HL-60 (cell line): ENCODE measurements around the gene GANAB.

Source experiments
- DNase-seq, 2 experiments: peaks; one replicate each; pipeline ENCODE4 v3.0.0-alpha.2; 2010 to 2020; ENCODE audit warnings: low read depth in 1 of 2, low spot score in 1 of 2
- H3K27ac ChIP-seq: fragments of 250-450 bp; sonication (Bioruptor Pico); replicated peaks from 2 replicates; pipeline ENCODE4 v1.5.1; 2020; ENCODE audit warnings: mild to moderate bottlenecking, moderate library complexity
- H3K27me3 ChIP-seq: fragments of 250-450 bp; sonication (Bioruptor Pico); 2 replicates; pipeline ENCODE4 v1.5.1; 2021; ENCODE audit warnings: mild to moderate bottlenecking, moderate library complexity; ENCODE audit not compliant: insufficient read depth, poor library complexity, severe bottlenecking
- H3K4me3 ChIP-seq: replicated peaks from 2 replicates; pipeline ENCODE4 v1.5.1; 2011; ENCODE audit warnings: mild to moderate bottlenecking, control low read depth, low read length; ENCODE audit not compliant: insufficient read depth
- CTCF ChIP-seq: IDR thresholded peaks from one replicate; pipeline ENCODE4 v1.5.1; 2011; ENCODE audit warnings: low read length, control low read depth, inconsistent platforms; ENCODE audit not compliant: insufficient read depth
- GABPA ChIP-seq: IDR thresholded peaks from 2 replicates; pipeline ENCODE4 v1.6.1; 2012; ENCODE audit warnings: low read depth
- POLR2AphosphoS5 ChIP-seq: IDR thresholded peaks from 2 replicates; pipeline ENCODE4 v1.6.1; 2012; ENCODE audit warnings: low read depth
- REST ChIP-seq: IDR thresholded peaks from 2 replicates; pipeline ENCODE4 v1.6.1; 2012; ENCODE audit warnings: low read depth; ENCODE audit not compliant: insufficient replicate concordance
- SPI1 ChIP-seq: IDR thresholded peaks from 2 replicates; pipeline ENCODE4 v1.6.1; 2012; ENCODE audit warnings: low read depth, mild to moderate bottlenecking, borderline replicate concordance

Gene GANAB

DNA sequence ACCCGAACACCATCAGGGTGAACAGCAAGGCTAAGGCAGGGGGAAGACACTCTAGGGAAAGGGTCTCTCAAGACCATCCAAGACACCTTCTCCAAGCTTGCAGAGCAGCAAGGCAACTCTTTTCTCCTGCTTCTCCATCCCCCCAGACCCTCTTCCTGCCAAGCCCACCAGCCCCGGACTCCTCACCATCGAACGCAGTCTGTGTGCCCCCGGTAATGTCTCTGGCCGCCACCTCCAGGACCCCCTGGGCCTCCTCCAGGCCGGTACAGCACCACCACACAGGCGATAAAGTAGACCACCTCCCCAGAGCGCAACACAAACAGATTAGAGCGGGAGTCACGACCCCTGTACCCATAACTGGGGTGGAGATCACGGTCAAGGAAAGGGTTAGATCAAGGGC, 37.6 kb downstream of the GANAB start:
- no peak overlapping the region for H3K4me3 ChIP-seq
- no peak for DNase-seq
- no peaks in the 10 kb centered on the region for H3K27me3 ChIP-seq
- TF ChIP-seq POLR2AphosphoS5 (no peak), SPI1 (no peak), REST (no peak), GABPA (no peak), CTCF (no peak)
- no peak overlapping the region for H3K27ac ChIP-seq

GRCh38 chr11:62607714-62608113, 38.7 kb downstream of the GANAB start:
- H3K4me3 ChIP-seq = no peak overlapping the region
- no peaks in the 10 kb centered on the region for H3K27me3 ChIP-seq
- TF ChIP-seq POLR2AphosphoS5 (no peak), CTCF (no peak), GABPA (no peak), REST (no peak), SPI1 (no peak)
- no peak for DNase-seq
- H3K27ac ChIP-seq = no peak overlapping the region

DNA sequence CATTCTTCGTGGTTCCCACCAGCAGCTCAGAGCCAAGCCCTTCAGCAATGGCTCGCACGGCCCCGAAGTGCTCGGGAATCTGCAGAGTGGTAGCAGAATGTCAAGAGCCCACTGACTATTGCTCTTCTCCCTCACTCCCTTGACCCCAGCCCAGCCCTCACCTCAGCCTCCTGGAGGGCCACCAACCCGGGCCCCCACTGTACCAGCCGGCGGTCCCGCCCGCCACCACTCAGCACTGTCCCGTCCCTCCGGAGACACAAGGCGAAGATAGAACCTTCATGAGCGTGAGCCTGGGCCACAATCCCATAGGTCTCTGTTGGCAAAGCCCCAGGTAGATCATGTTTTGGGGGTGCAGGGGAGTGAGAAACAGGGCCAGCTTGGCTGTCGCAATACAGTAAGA, 40.5 kb downstream of the GANAB start:
- H3K4me3 ChIP-seq = no peak overlapping the region
- no peaks in the 10 kb centered on the region for H3K27me3 ChIP-seq
- DNase-seq = no peak
- no peak overlapping the region for H3K27ac ChIP-seq
- TF ChIP-seq REST (no peak), POLR2AphosphoS5 (no peak), CTCF (no peak), SPI1 (no peak), GABPA (no peak)
